HG03039 (cell line): Measurements from ENCODE around the gene GNAO1.

Experiments
- ATAC-seq: cut with Tn5 transposase; IDR thresholded peaks from one replicate; pipeline ENCODE4 v1.9.1; 2021; ENCODE audit warnings: mild to moderate bottlenecking, moderate library complexity; ENCODE audit not compliant: unreplicated experiment

GNAO1 gene

GRCh38 chr16:56263711-56264608 is 72.7 kb downstream of the GNAO1 start:
- no peak for ATAC-seq

- ATAC-seq, result no peak
Measured at GRCh38 chr16:56264609-56264972, 73.3 kb downstream of the GNAO1 start.

GRCh38 chr16:56265184-56265583 is 73.9 kb downstream of the GNAO1 start:
- ATAC-seq, result no peak

GRCh38 chr16:56265746-56266145 is 74.5 kb downstream of the GNAO1 start:
- no peak for ATAC-seq

GRCh38 chr16:56266641-56267607 is 75.6 kb downstream of the GNAO1 start:
- ATAC-seq, result no peak

GRCh38 chr16:56267888-56268287 is 76.6 kb downstream of the GNAO1 start:
- no peak for ATAC-seq

- ATAC-seq, result no peak
Measured at GRCh38 chr16:56268799-56269198, 77.5 kb downstream of the GNAO1 start.

GRCh38 chr16:56269281-56269680 is 78.0 kb downstream of the GNAO1 start:
- ATAC-seq, result no peak

GRCh38 chr16:56269811-56270684 is 78.8 kb downstream of the GNAO1 start:
- no peak for ATAC-seq

GRCh38 chr16:56270828-56271227 is 79.5 kb downstream of the GNAO1 start:
- ATAC-seq, result no peak

GRCh38 chr16:56272583-56272894 is 81.2 kb downstream of the GNAO1 start:
- ATAC-seq, result no peak

GRCh38 chr16:56273615-56274014 is 82.3 kb downstream of the GNAO1 start:
- no peak for ATAC-seq

- ATAC-seq, result no peak
Measured at GRCh38 chr16:56274369-56274768, 83.1 kb downstream of the GNAO1 start.

GRCh38 chr16:56275076-56275475 is 83.8 kb downstream of the GNAO1 start:
- no peak for ATAC-seq

GRCh38 chr16:56275801-56276200 is 84.5 kb downstream of the GNAO1 start:
- no peak for ATAC-seq

GRCh38 chr16:56277075-56277474 is 85.8 kb downstream of the GNAO1 start:
- ATAC-seq, result no peak

- no peak for ATAC-seq
Measured at GRCh38 chr16:56278196-56278855, 87.0 kb downstream of the GNAO1 start.

GRCh38 chr16:56279132-56279531 is 87.8 kb downstream of the GNAO1 start:
- no peak for ATAC-seq

GRCh38 chr16:56279914-56280313 is 88.6 kb downstream of the GNAO1 start:
- no peak for ATAC-seq

GRCh38 chr16:56281249-56281805 is 90.0 kb downstream of the GNAO1 start:
- ATAC-seq, result no peak
